ENCODE data around the gene IFRD1. TPM values are rescaled to one million over a fixed set of nuclear protein-coding genes. Genes with fewer than 3 reads are reported as not detected.

The IFRD1 gene
- total and polyA plus RNA-seq, 8 donors = 37.4 to 54.1 (median 46.9) TPM

GRCh38 chr7:112523871-112524270 lies 73.6 kb downstream of the IFRD1 start:
- ATAC-seq = no peak
- intact Hi-C loops (cut with DNase I) = no loop called here
- H3K4me1 ChIP-seq = no peaks in the 10 kb centered on the region

More at GRCh38 chr7:112523871-112524270, 73.6 kb downstream of the IFRD1 start:
- Histone ChIP-seq H3K27ac (no peak overlapping the region), H3K9me3 (no peaks in the 10 kb centered on the region), H3K27me3 (no peaks in the 10 kb centered on the region), H3K4me3 (no peak overlapping the region), H3K36me3 (no peaks in the 10 kb centered on the region)
- DNase-seq = no peak
- TF ChIP-seq CTCF (IDR thresholded peaks at IDR 0.05) = no peak

Other genes starting within 250 kb of the IFRD1 start
- gene DOCK4, start 244.1 kb upstream of the IFRD1 start, total RNA-seq = 10 to 100 TPM; 38.9 to 63.6 TPM
- 10 to 100 TPM; 50.6 to 64.3 (median 52.5) TPM for gene DOCK4, start 244.1 kb upstream of the IFRD1 start, polyA plus RNA-seq (ENCODE audit: insufficient read length in 6 of 6)
- gene ZNF277, start 243.8 kb upstream of the IFRD1 start, total RNA-seq = 10 to 100 TPM; 19.8 to 29.8 TPM
- gene ZNF277, start 243.8 kb upstream of the IFRD1 start, polyA plus RNA-seq (ENCODE audit: insufficient read length in 6 of 6) = 10 to 100 TPM; 33.2 to 41.0 (median 35.4) TPM
- 1 to 10 TPM; 1.6 to 4.9 TPM for gene LSMEM1, start 30.5 kb downstream of the IFRD1 start, total RNA-seq
- 1 to 10 TPM; 2.2 to 5.6 (median 2.8) TPM for gene LSMEM1, start 30.5 kb downstream of the IFRD1 start, polyA plus RNA-seq (ENCODE audit: insufficient read length in 6 of 6)